HepG2 (cell line): ENCODE data around the gene SLC7A4. TPM values are rescaled to one million over a fixed set of nuclear protein-coding genes. Genes with fewer than 3 reads are reported as not detected.

ENCODE experiments used
- ATAC-seq: fragments of 200-7000 bp; cut with Tn5 transposase; 3 replicates; pipeline ENCODE4 v1.9.1; 2020; ENCODE audit warnings: mild to moderate bottlenecking, moderate library complexity
- BruUV-seq: library from RNA; stranded (reverse); fragments of 400-500 nt; replicated peaks from 2 replicates; lab custom pipeline; 2021; lab: Mats Ljungman, UMichigan
- CTCF ChIA-PET: fragments of 300-600 bp; formaldehyde crosslinking; extraction: SDS; loops from one replicate; lab custom pipeline; 2021; ENCODE audit warnings: low total read pairs, inconsistent platforms, low intra/inter-chr PET ratio; lab: Yijun Ruan, JAX
- POLR2A ChIA-PET: fragments of 350-600 bp; sonication (Branson Sonifier 250); formaldehyde crosslinking; loops from one replicate; lab custom pipeline; 2020; ENCODE audit warnings: antibody characterized with exemption, inconsistent platforms; lab: Yijun Ruan, JAX
- DNase-seq: peaks from one replicate; pipeline ENCODE4 v3.0.0-alpha.2; 2015; ENCODE audit warnings: low spot score
- FAIRE-seq: peaks from 3 replicates; lab custom pipeline; 2011; peaks lifted over from hg19 to GRCh38; lab: Jason Lieb, UNC
- H2AFZ ChIP-seq: one replicate; pipeline ENCODE4 v1.6.1; 2011; ENCODE audit warnings: low read length, inconsistent platforms
- H3K27ac ChIP-seq: fragments of 300-600 bp; 3 replicates; pipeline ENCODE4 v1.8.0; 2011; ENCODE audit warnings: mixed run types, mild to moderate bottlenecking, mixed read lengths, low read length, inconsistent platforms; ENCODE audit not compliant: insufficient read depth; ENCODE audit errors: extremely low read length
- H3K27me3 ChIP-seq, 2 experiments: fragments of 200-600 bp in 1 of 2; 2 replicates in 1 of 2; 3 replicates in 1 of 2; pipeline versions ENCODE4 v1.6.0 to v1.8.0; 2011; ENCODE audit warnings: low read length in 2 of 2, mild to moderate bottlenecking in 2 of 2, moderate library complexity in 2 of 2, inconsistent platforms in 1 of 2; ENCODE audit not compliant: insufficient read depth in 2 of 2, control insufficient read depth in 1 of 2
- H3K36me3 ChIP-seq, 2 experiments: fragments of 200-600 bp in 1 of 2; replicated peaks in 1 of 2; 2 replicates in 1 of 2; 3 replicates in 1 of 2; pipeline versions ENCODE4 v1.5.1 to v1.8.0; 2011; ENCODE audit warnings: low read length in 2 of 2, inconsistent platforms in 1 of 2; ENCODE audit not compliant: insufficient read depth in 2 of 2, control insufficient read depth in 1 of 2
- H3K4me1 ChIP-seq: 2 replicates; pipeline ENCODE4 v1.5.1; 2012; ENCODE audit warnings: low read length, inconsistent platforms; ENCODE audit not compliant: insufficient read depth
- H3K4me2 ChIP-seq: 2 replicates; pipeline ENCODE4 v1.6.0; 2011; ENCODE audit warnings: low read depth, low read length, inconsistent platforms
- H3K4me3 ChIP-seq, 3 experiments: fragments of 200-600 bp in 1 of 3; sonication (generic), shearing (Covaris generic) in 1 of 3; replicated peaks in 1 of 3; 2 replicates each; pipeline ENCODE4 v1.5.1; 2011 to 2016; ENCODE audit warnings: low read length in 3 of 3, inconsistent platforms in 2 of 3, low read depth in 2 of 3, mild to moderate bottlenecking in 2 of 3, control low read depth in 1 of 3, mixed read lengths in 1 of 3; ENCODE audit not compliant: insufficient read depth in 1 of 3
- H3K79me2 ChIP-seq: one replicate; pipeline ENCODE4 v1.6.1; 2011; ENCODE audit warnings: low read length, inconsistent platforms; ENCODE audit not compliant: insufficient read depth
- H3K9ac ChIP-seq: 2 replicates; pipeline ENCODE4 v1.6.0; 2011; ENCODE audit warnings: mild to moderate bottlenecking, low read depth, low read length, inconsistent platforms; ENCODE audit not compliant: insufficient read depth
- H3K9me3 ChIP-seq: 2 replicates; pipeline ENCODE4 v1.5.1; 2012; ENCODE audit warnings: mild to moderate bottlenecking, low read length
- H4K20me1 ChIP-seq: 2 replicates; pipeline ENCODE4 v1.6.0; 2011; ENCODE audit warnings: inconsistent platforms, mild to moderate bottlenecking, low read length, moderate library complexity; ENCODE audit not compliant: insufficient read depth
- CREM ChIP-seq, 2 experiments: sonication (generic) in 1 of 2; formaldehyde crosslinking in 1 of 2; IDR thresholded peaks; 2 replicates each; pipeline versions ENCODE4 v1.4.0 to v1.6.1; 2016 to 2020; ENCODE audit warnings: antibody characterized with exemption in 1 of 2, mild to moderate bottlenecking in 1 of 2, missing genetic modification reagents in 1 of 2
- HNRNPH1 ChIP-seq: fragments of 200-400 bp; formaldehyde crosslinking; optimal IDR thresholded peaks from 2 replicates; pipeline ENCODE3; 2017; ENCODE audit warnings: mild to moderate bottlenecking, low read depth, low read length
- IKZF1 ChIP-seq: fragments of 450-650 bp; IDR thresholded peaks from 2 replicates; pipeline ENCODE4 v1.7.1; 2016
- KLF13 ChIP-seq: sonication (generic); formaldehyde crosslinking; IDR thresholded peaks from 2 replicates; pipeline ENCODE4 v1.4.0; 2020; ENCODE audit warnings: mild to moderate bottlenecking, missing genetic modification reagents
- NFYB ChIP-seq: sonication (generic); formaldehyde crosslinking; IDR thresholded peaks from 2 replicates; pipeline ENCODE4 v1.4.0; 2020; ENCODE audit warnings: missing genetic modification reagents
- POLR2AphosphoS2 ChIP-seq: IDR thresholded peaks from 2 replicates; pipeline ENCODE4 v1.6.1; 2011; ENCODE audit warnings: low read depth, low read length, improper control_type of control experiment
- SETDB1 ChIP-seq: sonication (generic); formaldehyde crosslinking; IDR thresholded peaks from 2 replicates; pipeline ENCODE4 v1.5.1; 2020; ENCODE audit warnings: missing genetic modification reagents, mild to moderate bottlenecking, borderline replicate concordance
- THYN1 ChIP-seq: sonication (generic); formaldehyde crosslinking; IDR thresholded peaks from 2 replicates; pipeline ENCODE4 v1.8.1; 2023; ENCODE audit warnings: low read depth, mild to moderate bottlenecking, moderate library complexity, missing genetic modification reagents, borderline replicate concordance
- ZNF24 ChIP-seq: fragments of 450-650 bp; IDR thresholded peaks from 2 replicates; pipeline ENCODE4 v1.6.1; 2017; ENCODE audit warnings: antibody characterized with exemption, mild to moderate bottlenecking
- WGBS: methylation state at CpG from one replicate; pipeline ENCODE4 v1.1.6; 2017; ENCODE audit warnings: low lambda C conversion rate; 5-methylcytosine and 5-hydroxymethylcytosine counted together
- in situ Hi-C: cut with HindIII; loops from 2 replicates; pipeline ENCODE4 v1.10.0; 2017; ENCODE audit warnings: low pct_unique_long_range_greater_than_20kb; ENCODE audit not compliant: extremely low pct_ligation_motif_present
- intact Hi-C: fragments of 100-400 bp; cut with micrococcal nuclease; formaldehyde crosslinking; loops from one replicate; pipeline ENCODE4 v1.10.0; 2022; ENCODE audit not compliant: unreplicated experiment
- polyA plus RNA-seq, 8 experiments: library from polyadenylated mRNA; depleted of rRNA in 3 of 8; stranded (reverse) in 7 of 8; unstranded in 1 of 8; fragments of >200 nt; fragmentation: Illumina TruSeq in 4 of 8; extraction: Trizol in 4 of 8; gene quantifications; 2 replicates each; pipeline versions ENCODE4 v1.2.1 to v1.2.3, GENCODE V29; 2011 to 2016; ENCODE audit warnings: low read depth in 4 of 8, missing spikeins in 1 of 8, mixed read lengths in 1 of 8; ENCODE audit not compliant: insufficient read depth in 1 of 8
- total RNA-seq, 5 experiments: library from RNA; depleted of rRNA; stranded (reverse); fragments of >200 nt; fragmentation: Illumina TruSeq; extraction: Trizol; gene quantifications; 2 replicates each; pipeline ENCODE4 v1.2.3, GENCODE V29; 2016; ENCODE audit warnings: low read depth in 1 of 5
- TF ChIP-seq, protein P1 (sequence below): sonication (generic); formaldehyde crosslinking; IDR thresholded peaks from 2 replicates; pipeline ENCODE4 v1.5.0; 2020; ENCODE audit warnings: missing genetic modification reagents
- TF ChIP-seq, protein P2 (sequence below): sonication (generic); formaldehyde crosslinking; conservative IDR thresholded peaks from 2 replicates; pipeline ENCODE4 v1.4.0; 2020; ENCODE audit warnings: missing genetic modification reagents
- TF ChIP-seq, protein P3 (sequence below): sonication (generic); formaldehyde crosslinking; IDR thresholded peaks from 2 replicates; pipeline ENCODE4 v1.4.0; 2020; ENCODE audit warnings: missing genetic modification reagents, mild to moderate bottlenecking, borderline replicate concordance
- TF ChIP-seq, protein P4 (sequence below): sonication (generic); formaldehyde crosslinking; IDR thresholded peaks from 2 replicates; pipeline ENCODE4 v1.5.0; 2020; ENCODE audit warnings: mild to moderate bottlenecking, missing genetic modification reagents, borderline replicate concordance

Gene SLC7A4
- total and polyA plus RNA-seq, 2 of the 13 experiments (the other 11 are each of a cell fraction or from before 2014, with no cell fraction given) = not detected

DNA sequence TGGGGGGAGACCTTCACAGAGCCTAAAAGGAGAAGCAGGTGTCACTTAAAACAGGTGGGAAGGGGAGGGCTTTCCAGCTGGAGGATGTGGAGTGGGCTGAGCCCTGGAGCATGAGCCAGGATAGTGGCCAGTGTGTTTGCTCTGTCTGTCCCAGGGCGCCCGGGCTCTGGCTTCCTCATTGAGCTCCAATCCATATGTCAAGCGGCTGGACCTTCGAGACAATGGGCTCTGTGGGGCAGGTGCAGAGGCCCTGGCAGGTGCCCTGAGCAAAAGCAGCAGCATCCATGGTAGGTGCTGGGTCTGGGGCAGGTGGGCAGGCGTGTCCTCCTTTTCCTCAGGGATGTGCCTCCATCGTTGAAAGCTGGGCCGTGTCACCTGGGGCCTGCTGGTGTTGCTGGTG lies 15.4 kb upstream of the SLC7A4 start:
- Histone ChIP-seq H3K9ac (no peak overlapping the region), H3K9me3 (no peaks in the 10 kb centered on the region), H3K4me3 (no peak overlapping the region), H3K27ac (no peak overlapping the region), H3K79me2 (no peaks in the 10 kb centered on the region), H3K4me2 (no peak overlapping the region), H4K20me1 (no peaks in the 10 kb centered on the region; the same call in 1 of the 2 replicates), H2AFZ (no peak overlapping the region), H3K4me1 (peaks cover 12% of the 10 kb centered on the region; the same call in 1 of the 2 replicates), H3K27me3 (peaks cover 7 to 40% of the 10 kb centered on the region in 2 experiments; a peak in 4 of 5 replicates), H3K36me3 (no peaks in the 10 kb centered on the region)
- POLR2A ChIA-PET = no interaction called here
- DNase-seq = no peak
- FAIRE-seq = no peak
- intact Hi-C loops = no loop called here
- in situ Hi-C loops = no loop called here
- no peak for ATAC-seq
- BruUV-seq = no TSS peak
- CTCF ChIA-PET = no interaction called here
- WGBS = no CpG with 5 or more reads among the region's 7 CpGs
- TF ChIP-seq IKZF1 (no peak), SETDB1 (CRISPR knock-in tag) (no peak), KLF13 (CRISPR knock-in tag) (no peak), POLR2AphosphoS2 (no peak), ZNF24 (no peak), NFYB (CRISPR knock-in tag) (no peak), CREM (IDR thresholded peaks at IDR 0.05) (no peak), CREM (CRISPR knock-in tag; IDR thresholded peaks at IDR 0.05) (no peak), HNRNPH1 (no peak), THYN1 (CRISPR knock-in tag) (no peak)
- TF ChIP-seq, protein P1, sequence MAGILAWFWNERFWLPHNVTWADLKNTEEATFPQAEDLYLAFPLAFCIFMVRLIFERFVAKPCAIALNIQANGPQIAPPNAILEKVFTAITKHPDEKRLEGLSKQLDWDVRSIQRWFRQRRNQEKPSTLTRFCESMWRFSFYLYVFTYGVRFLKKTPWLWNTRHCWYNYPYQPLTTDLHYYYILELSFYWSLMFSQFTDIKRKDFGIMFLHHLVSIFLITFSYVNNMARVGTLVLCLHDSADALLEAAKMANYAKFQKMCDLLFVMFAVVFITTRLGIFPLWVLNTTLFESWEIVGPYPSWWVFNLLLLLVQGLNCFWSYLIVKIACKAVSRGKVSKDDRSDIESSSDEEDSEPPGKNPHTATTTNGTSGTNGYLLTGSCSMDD = no peak
- TF ChIP-seq, protein P2, sequence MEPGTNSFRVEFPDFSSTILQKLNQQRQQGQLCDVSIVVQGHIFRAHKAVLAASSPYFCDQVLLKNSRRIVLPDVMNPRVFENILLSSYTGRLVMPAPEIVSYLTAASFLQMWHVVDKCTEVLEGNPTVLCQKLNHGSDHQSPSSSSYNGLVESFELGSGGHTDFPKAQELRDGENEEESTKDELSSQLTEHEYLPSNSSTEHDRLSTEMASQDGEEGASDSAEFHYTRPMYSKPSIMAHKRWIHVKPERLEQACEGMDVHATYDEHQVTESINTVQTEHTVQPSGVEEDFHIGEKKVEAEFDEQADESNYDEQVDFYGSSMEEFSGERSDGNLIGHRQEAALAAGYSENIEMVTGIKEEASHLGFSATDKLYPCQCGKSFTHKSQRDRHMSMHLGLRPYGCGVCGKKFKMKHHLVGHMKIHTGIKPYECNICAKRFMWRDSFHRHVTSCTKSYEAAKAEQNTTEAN (CRISPR knock-in tag) = no peak
- TF ChIP-seq, protein P3, sequence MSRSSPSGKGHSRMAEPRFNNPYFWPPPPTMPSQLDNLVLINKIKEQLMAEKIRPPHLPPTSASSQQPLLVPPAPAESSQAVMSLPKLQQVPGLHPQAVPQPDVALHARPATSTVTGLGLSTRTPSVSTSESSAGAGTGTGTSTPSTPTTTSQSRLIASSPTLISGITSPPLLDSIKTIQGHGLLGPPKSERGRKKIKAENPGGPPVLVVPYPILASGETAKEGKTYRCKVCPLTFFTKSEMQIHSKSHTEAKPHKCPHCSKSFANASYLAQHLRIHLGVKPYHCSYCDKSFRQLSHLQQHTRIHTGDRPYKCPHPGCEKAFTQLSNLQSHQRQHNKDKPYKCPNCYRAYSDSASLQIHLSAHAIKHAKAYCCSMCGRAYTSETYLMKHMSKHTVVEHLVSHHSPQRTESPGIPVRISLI (CRISPR knock-in tag) = no peak
- TF ChIP-seq, protein P4, sequence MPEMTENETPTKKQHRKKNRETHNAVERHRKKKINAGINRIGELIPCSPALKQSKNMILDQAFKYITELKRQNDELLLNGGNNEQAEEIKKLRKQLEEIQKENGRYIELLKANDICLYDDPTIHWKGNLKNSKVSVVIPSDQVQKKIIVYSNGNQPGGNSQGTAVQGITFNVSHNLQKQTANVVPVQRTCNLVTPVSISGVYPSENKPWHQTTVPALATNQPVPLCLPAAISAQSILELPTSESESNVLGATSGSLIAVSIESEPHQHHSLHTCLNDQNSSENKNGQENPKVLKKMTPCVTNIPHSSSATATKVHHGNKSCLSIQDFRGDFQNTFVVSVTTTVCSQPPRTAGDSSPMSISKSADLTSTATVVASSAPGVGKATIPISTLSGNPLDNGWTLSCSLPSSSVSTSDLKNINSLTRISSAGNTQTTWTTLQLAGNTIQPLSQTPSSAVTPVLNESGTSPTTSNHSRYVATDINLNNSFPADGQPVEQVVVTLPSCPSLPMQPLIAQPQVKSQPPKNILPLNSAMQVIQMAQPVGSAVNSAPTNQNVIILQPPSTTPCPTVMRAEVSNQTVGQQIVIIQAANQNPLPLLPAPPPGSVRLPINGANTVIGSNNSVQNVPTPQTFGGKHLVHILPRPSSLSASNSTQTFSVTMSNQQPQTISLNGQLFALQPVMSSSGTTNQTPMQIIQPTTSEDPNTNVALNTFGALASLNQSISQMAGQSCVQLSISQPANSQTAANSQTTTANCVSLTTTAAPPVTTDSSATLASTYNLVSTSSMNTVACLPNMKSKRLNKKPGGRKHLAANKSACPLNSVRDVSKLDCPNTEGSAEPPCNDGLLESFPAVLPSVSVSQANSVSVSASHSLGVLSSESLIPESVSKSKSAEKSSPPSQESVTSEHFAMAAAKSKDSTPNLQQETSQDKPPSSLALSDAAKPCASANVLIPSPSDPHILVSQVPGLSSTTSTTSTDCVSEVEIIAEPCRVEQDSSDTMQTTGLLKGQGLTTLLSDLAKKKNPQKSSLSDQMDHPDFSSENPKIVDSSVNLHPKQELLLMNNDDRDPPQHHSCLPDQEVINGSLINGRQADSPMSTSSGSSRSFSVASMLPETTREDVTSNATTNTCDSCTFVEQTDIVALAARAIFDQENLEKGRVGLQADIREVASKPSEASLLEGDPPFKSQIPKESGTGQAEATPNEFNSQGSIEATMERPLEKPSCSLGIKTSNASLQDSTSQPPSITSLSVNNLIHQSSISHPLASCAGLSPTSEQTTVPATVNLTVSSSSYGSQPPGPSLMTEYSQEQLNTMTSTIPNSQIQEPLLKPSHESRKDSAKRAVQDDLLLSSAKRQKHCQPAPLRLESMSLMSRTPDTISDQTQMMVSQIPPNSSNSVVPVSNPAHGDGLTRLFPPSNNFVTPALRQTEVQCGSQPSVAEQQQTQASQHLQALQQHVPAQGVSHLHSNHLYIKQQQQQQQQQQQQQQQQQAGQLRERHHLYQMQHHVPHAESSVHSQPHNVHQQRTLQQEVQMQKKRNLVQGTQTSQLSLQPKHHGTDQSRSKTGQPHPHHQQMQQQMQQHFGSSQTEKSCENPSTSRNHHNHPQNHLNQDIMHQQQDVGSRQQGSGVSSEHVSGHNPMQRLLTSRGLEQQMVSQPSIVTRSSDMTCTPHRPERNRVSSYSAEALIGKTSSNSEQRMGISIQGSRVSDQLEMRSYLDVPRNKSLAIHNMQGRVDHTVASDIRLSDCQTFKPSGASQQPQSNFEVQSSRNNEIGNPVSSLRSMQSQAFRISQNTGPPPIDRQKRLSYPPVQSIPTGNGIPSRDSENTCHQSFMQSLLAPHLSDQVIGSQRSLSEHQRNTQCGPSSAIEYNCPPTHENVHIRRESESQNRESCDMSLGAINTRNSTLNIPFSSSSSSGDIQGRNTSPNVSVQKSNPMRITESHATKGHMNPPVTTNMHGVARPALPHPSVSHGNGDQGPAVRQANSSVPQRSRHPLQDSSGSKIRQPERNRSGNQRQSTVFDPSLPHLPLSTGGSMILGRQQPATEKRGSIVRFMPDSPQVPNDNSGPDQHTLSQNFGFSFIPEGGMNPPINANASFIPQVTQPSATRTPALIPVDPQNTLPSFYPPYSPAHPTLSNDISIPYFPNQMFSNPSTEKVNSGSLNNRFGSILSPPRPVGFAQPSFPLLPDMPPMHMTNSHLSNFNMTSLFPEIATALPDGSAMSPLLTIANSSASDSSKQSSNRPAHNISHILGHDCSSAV (CRISPR knock-in tag) = no peak
